Left renal pelvis (tissue), 4 donors: ENCODE measurements around the gene CYREN. TPM values are rescaled to one million over a fixed set of nuclear protein-coding genes. Genes with fewer than 3 reads are reported as not detected.

Experiments used
- DNase-seq, 4 donors: peaks; one replicate each; pipeline ENCODE4 v3.0.0-alpha.2; 2013; ENCODE audit warnings: low read depth in 4 of 4, low spot score in 3 of 4
- polyA plus RNA-seq, 4 donors: library from polyadenylated mRNA; unstranded; fragments of 120-200 nt; gene quantifications; one replicate each; pipeline ENCODE4 v1.2.1, GENCODE V29; 2013; ENCODE audit not compliant: insufficient read length in 4 of 4

CYREN gene
- polyA plus RNA-seq, 4 donors: 39.6 to 68.5 (median 58.5) TPM

GRCh38 chr7:135197906-135198655 is 27.6 kb upstream of the CYREN start:
- no peak for DNase-seq

GRCh38 chr7:135197343-135197742 is 26.8 kb upstream of the CYREN start:
- no peak for DNase-seq

GRCh38 chr7:135195968-135196629 is 25.6 kb upstream of the CYREN start:
- DNase-seq: no peak

- DNase-seq: no peak
Observed at GRCh38 chr7:135195156-135195555, 24.6 kb upstream of the CYREN start.

- DNase-seq: no peak
Observed at GRCh38 chr7:135194494-135195095, 24.1 kb upstream of the CYREN start.

GRCh38 chr7:135193615-135194081 is 23.1 kb upstream of the CYREN start:
- DNase-seq: no peak

- DNase-seq: no peak
Observed at GRCh38 chr7:135192914-135193536, 22.5 kb upstream of the CYREN start.

- no peak for DNase-seq
Observed at GRCh38 chr7:135190703-135191102, 20.2 kb upstream of the CYREN start.

GRCh38 chr7:135189961-135190360 is 19.5 kb upstream of the CYREN start:
- no peak for DNase-seq

- no peak for DNase-seq
Observed at GRCh38 chr7:135189221-135189662, 18.7 kb upstream of the CYREN start.

GRCh38 chr7:135188298-135188984 is 17.9 kb upstream of the CYREN start:
- no peak for DNase-seq

- no peak for DNase-seq
Observed at GRCh38 chr7:135186841-135187253, 16.3 kb upstream of the CYREN start.

GRCh38 chr7:135186261-135186540 is 15.7 kb upstream of the CYREN start:
- DNase-seq: no peak

GRCh38 chr7:135185471-135186260 is 15.2 kb upstream of the CYREN start:
- DNase-seq: no peak

GRCh38 chr7:135184254-135184841 is 13.8 kb upstream of the CYREN start:
- DNase-seq: no peak

GRCh38 chr7:135183478-135183877 is 13.0 kb upstream of the CYREN start:
- DNase-seq: no peak

- no peak for DNase-seq
Observed at GRCh38 chr7:135181929-135182678, 11.6 kb upstream of the CYREN start.

GRCh38 chr7:135181261-135181928 is 10.9 kb upstream of the CYREN start:
- DNase-seq: no peak
